Kidney epithelial cell (primary cell): ENCODE data around the gene SOX2. TPM values are rescaled to one million over a fixed set of nuclear protein-coding genes. Genes with fewer than 3 reads are reported as not detected.
A peak's percentile ranks its signal among the peaks of the same experiment; 100 is the strongest.

Experiments
- DNase-seq: peaks from one replicate; pipeline ENCODE4 v3.0.0-alpha.2; 2010; ENCODE audit warnings: low read depth
- H3K27me3 ChIP-seq: 2 replicates; pipeline ENCODE4 v1.6.0; 2011; ENCODE audit warnings: low read length; ENCODE audit not compliant: control insufficient read depth, insufficient read depth
- H3K36me3 ChIP-seq: 2 replicates; pipeline ENCODE4 v1.5.1; 2011; ENCODE audit warnings: low read length; ENCODE audit not compliant: control insufficient read depth, insufficient read depth
- H3K4me3 ChIP-seq: 2 replicates; pipeline ENCODE4 v1.5.1; 2011; ENCODE audit warnings: low read depth, mild to moderate bottlenecking, control low read depth, low read length
- total RNA-seq: library from RNA; depleted of rRNA; stranded (reverse); fragments of >200 nt; gene quantifications from 2 replicates; pipeline ENCODE4 v1.2.3, GENCODE V29; 2015
- TF ChIP-seq, protein P1 (sequence below): IDR thresholded peaks from 2 replicates; pipeline ENCODE4 v1.5.1; 2011; ENCODE audit warnings: mild to moderate bottlenecking, moderate library complexity, low read length, control low read depth, inconsistent platforms; ENCODE audit not compliant: insufficient read depth, poor library complexity, severe bottlenecking

SOX2 gene
- total RNA-seq, 1 donor from 2014 or later = not detected

DNA sequence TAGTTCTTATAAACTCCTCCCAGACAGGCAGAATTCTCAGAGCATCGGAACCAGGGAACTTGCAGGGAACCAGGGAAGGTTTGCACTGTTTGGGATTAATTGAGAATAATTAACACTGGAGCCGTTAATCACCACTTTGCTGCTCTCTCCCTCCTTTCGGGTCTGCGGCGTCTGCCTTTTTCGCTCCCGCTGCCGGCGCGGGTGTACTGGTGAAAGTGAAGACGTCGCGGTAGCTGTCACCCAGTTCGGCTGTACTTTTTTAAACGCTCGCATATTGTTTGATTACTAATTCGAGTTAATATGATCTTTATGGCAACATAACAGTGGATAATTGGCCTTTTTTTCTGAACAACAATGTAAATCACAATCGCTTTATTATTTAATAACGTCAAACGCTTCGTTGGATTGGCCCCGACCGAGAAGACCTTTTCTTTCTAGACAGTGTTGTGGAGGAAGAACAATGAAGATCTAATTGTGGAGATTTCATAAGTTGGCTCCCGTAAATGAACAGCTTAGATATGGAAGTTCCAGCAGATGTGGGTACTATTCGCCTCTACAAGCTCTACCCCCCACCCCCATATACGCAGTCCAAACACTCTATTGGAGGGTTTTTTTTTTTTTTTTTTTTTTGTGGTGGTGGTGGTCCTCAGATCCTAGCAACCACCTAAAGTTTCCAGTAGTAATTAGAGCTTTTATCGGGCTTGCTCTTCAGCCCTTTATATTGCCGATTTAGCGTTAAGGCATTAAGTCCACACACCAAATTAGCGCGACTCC is 12.7 kb downstream of the SOX2 start:
- Histone ChIP-seq H3K4me3 (no peak overlapping the region), H3K36me3 (no peaks in the 10 kb centered on the region), H3K27me3 (peaks cover 96% of the 10 kb centered on the region)
- DNase-seq = no peak
- TF ChIP-seq, protein P1, sequence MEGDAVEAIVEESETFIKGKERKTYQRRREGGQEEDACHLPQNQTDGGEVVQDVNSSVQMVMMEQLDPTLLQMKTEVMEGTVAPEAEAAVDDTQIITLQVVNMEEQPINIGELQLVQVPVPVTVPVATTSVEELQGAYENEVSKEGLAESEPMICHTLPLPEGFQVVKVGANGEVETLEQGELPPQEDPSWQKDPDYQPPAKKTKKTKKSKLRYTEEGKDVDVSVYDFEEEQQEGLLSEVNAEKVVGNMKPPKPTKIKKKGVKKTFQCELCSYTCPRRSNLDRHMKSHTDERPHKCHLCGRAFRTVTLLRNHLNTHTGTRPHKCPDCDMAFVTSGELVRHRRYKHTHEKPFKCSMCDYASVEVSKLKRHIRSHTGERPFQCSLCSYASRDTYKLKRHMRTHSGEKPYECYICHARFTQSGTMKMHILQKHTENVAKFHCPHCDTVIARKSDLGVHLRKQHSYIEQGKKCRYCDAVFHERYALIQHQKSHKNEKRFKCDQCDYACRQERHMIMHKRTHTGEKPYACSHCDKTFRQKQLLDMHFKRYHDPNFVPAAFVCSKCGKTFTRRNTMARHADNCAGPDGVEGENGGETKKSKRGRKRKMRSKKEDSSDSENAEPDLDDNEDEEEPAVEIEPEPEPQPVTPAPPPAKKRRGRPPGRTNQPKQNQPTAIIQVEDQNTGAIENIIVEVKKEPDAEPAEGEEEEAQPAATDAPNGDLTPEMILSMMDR = no peak

DNA sequence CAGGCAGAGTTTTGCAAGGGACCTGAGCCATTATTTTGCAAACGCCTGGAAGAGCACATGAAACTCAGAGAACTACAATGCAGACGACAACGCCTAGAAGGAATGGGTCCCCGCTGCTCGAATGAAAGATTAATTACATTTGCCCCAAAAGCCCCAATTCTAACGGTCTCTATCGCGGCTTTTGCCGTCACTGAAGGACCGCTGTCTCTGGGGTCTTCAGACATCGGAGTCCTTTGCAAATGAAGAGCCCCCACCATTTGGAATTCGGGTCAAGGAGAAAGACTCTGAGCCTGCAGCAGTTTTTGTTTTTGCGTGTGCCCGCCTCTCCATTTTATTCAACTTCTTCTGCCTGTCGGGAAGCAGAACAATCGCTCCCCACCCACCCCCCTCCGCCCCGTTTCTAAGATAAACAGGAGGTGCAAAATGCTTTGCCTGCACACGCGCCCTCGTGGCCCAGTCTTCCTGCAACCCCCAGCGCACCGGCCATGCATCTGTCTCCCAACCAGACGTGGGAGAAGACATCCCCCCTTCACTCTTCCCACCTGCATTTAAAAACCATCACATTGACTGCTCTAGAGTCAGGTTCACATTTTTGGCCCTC is 13.5 kb downstream of the SOX2 start:
- TF ChIP-seq, protein P1 = no peak
- Histone ChIP-seq H3K36me3 (no peaks in the 10 kb centered on the region), H3K4me3 (no peak overlapping the region), H3K27me3 (peaks cover 93% of the 10 kb centered on the region)
- DNase-seq = no peak

DNA sequence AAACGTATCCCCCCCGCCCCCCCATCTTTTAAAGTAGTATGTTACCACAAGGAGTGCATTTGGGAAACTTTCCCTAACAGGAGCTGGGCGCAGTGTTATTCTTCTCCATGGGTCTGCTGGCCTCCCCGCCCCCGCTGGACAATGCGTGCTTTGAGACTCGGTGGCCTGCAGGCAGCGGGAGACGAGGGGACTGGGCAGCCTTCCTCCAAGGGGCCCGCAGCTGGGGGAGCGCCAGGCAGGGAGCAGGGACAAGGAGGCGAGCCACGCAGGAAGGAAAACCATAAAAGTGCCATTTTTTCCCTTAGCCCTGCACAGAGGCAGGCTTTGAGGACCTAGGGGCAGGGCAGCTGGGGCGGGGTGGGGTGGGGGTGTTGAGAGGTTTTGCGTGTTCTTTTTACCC is 14.1 kb downstream of the SOX2 start:
- TF ChIP-seq, protein P1 = no peak
- DNase-seq = no peak
- Histone ChIP-seq H3K36me3 (no peaks in the 10 kb centered on the region), H3K27me3 (peaks cover 93% of the 10 kb centered on the region), H3K4me3 (no peak overlapping the region)

DNA sequence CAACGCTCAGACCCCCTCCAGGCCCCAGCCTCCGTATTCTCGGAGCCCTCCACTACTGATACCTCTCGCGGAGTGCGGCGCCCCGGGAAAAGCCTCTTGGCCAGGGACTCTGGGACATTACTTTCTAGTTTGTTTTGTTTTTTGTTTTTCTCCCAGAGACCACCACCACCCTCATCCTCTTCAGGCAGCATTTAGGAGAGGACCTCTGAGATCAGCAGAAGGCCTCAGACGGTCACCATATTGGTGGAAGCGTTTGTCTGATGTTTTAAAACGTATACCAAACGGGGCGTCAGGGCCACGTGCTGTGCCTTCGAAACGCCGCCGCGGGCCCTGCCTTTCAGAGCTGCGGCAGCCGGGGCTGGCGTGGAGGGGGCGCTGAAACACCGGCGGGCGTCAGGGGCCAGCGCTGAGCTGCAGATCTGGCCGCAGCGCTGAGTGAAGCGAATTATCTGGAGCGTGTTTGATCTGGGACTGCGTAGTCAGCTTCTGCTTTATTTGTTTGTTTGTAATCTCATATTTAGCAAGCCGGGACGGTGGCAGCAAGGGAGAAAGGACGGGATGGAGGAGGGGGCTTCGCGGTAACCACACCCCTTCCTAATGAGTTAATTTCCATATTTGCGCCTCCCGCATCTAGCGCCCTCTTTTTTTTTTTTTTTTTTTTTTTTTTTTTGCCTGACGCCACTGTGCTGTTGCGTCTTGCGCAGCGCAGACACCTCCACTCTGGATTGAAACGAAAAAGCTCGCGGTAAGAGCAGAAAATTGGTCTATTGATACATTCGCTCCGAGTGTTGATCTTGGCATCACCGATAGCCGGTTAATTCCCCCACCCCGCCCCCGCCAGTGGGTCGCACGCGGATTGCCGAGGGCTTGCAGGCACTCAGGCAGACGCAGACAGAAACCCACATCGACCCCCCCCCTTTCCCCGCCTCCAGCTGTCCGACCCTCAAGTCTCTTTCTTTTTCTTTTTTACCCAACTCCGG is 14.9 kb downstream of the SOX2 start:
- TF ChIP-seq, protein P1 = peak; percentile 21
- H3K36me3 ChIP-seq = no peaks in the 10 kb centered on the region
- peaks cover 88% of the 10 kb centered on the region for H3K27me3 ChIP-seq
- no peak for DNase-seq
- H3K4me3 ChIP-seq = no peak overlapping the region

DNA sequence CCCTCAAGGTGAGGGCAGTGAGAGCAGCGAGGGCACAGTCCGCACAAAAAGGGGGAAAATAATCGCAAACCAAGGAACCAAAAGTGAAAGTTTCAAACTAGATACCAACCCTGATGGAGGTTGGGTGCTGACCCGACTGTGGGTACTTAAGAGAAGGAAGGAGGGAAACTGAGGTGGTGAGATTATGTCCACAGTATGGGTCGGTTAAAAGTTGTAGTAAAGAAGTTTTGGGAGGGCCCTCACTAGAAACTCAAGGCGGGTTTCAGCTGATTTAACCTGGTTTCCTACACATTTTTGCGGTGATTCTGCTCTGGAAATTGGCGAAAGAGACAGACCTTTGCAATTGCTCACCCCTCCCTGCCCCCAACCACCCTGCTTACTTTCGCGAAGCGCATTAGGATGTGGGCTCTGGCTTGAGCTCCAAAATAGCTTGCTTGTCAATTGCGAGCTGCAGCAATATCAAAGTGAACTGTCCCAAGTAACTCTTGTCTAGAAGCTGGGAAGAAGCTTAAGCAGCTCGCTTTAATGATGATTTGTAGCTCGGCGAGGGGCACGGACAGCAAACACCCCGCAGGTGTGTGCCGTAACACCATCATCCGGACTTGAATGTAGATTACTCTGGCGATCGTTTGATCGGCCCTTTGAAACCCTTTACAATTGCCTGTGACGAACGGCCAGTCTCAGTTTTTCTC is 15.8 kb downstream of the SOX2 start:
- TF ChIP-seq, protein P1 = no peak
- Histone ChIP-seq H3K36me3 (no peaks in the 10 kb centered on the region), H3K4me3 (no peak overlapping the region), H3K27me3 (peaks cover 80% of the 10 kb centered on the region)
- no peak for DNase-seq
